ENCODE measurements around the gene EEIG2.
"Not testable (repeated sequence)": the region's sequence is repeated elsewhere in the genome, so short reads cannot be mapped to it uniquely, and the experiment has no call there.

EEIG2 gene

GRCh38 chr1:108534759-108535158 is 25.1 kb upstream of the EEIG2 start:
- TF ChIP-seq CTCF (IDR thresholded peaks at IDR 0.05; ENCODE audit: low read depth, low read length) = no peak
- DNase-seq (ENCODE audit: low read depth in 2 of 2) = no peak
- no peak overlapping the region for H3K4me3 ChIP-seq (replicated peaks in 1 of 2; ENCODE audit: low read depth in 2 of 2, low read length in 2 of 2)

- not testable (repeated sequence) for H3K4me3 ChIP-seq (replicated peaks in 1 of 2; ENCODE audit: low read depth in 2 of 2, low read length in 2 of 2); DNase-seq (ENCODE audit: low read depth in 2 of 2)
Observed at GRCh38 chr1:108535315-108535897, 24.5 kb upstream of the EEIG2 start.

GRCh38 chr1:108536021-108536420 is 23.9 kb upstream of the EEIG2 start:
- not testable (repeated sequence) for H3K4me3 ChIP-seq (replicated peaks in 1 of 2; ENCODE audit: low read depth in 2 of 2, low read length in 2 of 2); DNase-seq (ENCODE audit: low read depth in 2 of 2)

GRCh38 chr1:108536791-108537190 is 23.1 kb upstream of the EEIG2 start:
- H3K4me3 ChIP-seq (replicated peaks in 1 of 2; ENCODE audit: low read depth in 2 of 2, low read length in 2 of 2); DNase-seq (ENCODE audit: low read depth in 2 of 2): not testable (repeated sequence)

GRCh38 chr1:108537976-108538375 is 21.9 kb upstream of the EEIG2 start:
- DNase-seq (ENCODE audit: low read depth in 2 of 2) = peak in 1 of 2 donors; percentile 12
- no peak for TF ChIP-seq CTCF (IDR thresholded peaks at IDR 0.05; ENCODE audit: low read depth, low read length)
- H3K4me3 ChIP-seq (replicated peaks in 1 of 2; ENCODE audit: low read depth in 2 of 2, low read length in 2 of 2) = no peak overlapping the region

- no peak for TF ChIP-seq CTCF (IDR thresholded peaks at IDR 0.05; ENCODE audit: low read depth, low read length)
- no peak overlapping the region for H3K4me3 ChIP-seq (replicated peaks in 1 of 2; ENCODE audit: low read depth in 2 of 2, low read length in 2 of 2)
- no peak for DNase-seq (ENCODE audit: low read depth in 2 of 2)
Observed at GRCh38 chr1:108540977-108541376, 18.9 kb upstream of the EEIG2 start.

- H3K4me3 ChIP-seq (replicated peaks in 1 of 2; ENCODE audit: low read depth in 2 of 2, low read length in 2 of 2) = no peak overlapping the region
- DNase-seq (ENCODE audit: low read depth in 2 of 2) = peak in 1 of 2 donors; percentile 81
- no peak for TF ChIP-seq CTCF (IDR thresholded peaks at IDR 0.05; ENCODE audit: low read depth, low read length)
Observed at GRCh38 chr1:108541861-108542260, 18.0 kb upstream of the EEIG2 start.

- DNase-seq (ENCODE audit: low read depth in 2 of 2) = not testable (repeated sequence)
Observed at GRCh38 chr1:108547493-108547892, 12.4 kb upstream of the EEIG2 start.

GRCh38 chr1:108551137-108551862 is 8.6 kb upstream of the EEIG2 start:
- TF ChIP-seq CTCF (IDR thresholded peaks at IDR 0.05; ENCODE audit: low read depth, low read length) = no peak
- no peak overlapping the region for H3K4me3 ChIP-seq (replicated peaks in 1 of 2; ENCODE audit: low read depth in 2 of 2, low read length in 2 of 2)
- no peak for DNase-seq (ENCODE audit: low read depth in 2 of 2)

More at GRCh38 chr1:108547493-108547892, 12.4 kb upstream of the EEIG2 start:
- not testable (repeated sequence) for H3K4me3 ChIP-seq (replicated peaks in 1 of 2; ENCODE audit: low read depth in 2 of 2, low read length in 2 of 2)

All from cardiac fibroblast (primary cell).